ENCODE measurements around the gene YPEL3.
A peak's percentile ranks its signal among the peaks of the same experiment; 100 is the strongest.

The YPEL3 gene

GRCh38 chr16:30068750-30069610 lies 27.0 kb downstream of the YPEL3 start:
- no peak for DNase-seq (ENCODE audit: low read depth)

- DNase-seq (ENCODE audit: low read depth), result no peak
Measured at GRCh38 chr16:30068333-30068732, 27.7 kb downstream of the YPEL3 start.

GRCh38 chr16:30067584-30067916 lies 28.5 kb downstream of the YPEL3 start:
- DNase-seq (ENCODE audit: low read depth), result no peak

GRCh38 chr16:30066761-30067583 lies 29.0 kb downstream of the YPEL3 start:
- DNase-seq (ENCODE audit: low read depth), result no peak

GRCh38 chr16:30065943-30066760 lies 29.9 kb downstream of the YPEL3 start:
- DNase-seq (ENCODE audit: low read depth), result no peak

- DNase-seq (ENCODE audit: low read depth), result peak; percentile 94
Measured at GRCh38 chr16:30065102-30065942, 30.7 kb downstream of the YPEL3 start, which contains the start of gene ALDOA. TSS of gene ALDOA (plus strand) at chr16:30065760. CDS start at chr16:30066898, 1,138 bp downstream.

GRCh38 chr16:30064729-30065101 lies 31.3 kb downstream of the YPEL3 start:
- no peak for DNase-seq (ENCODE audit: low read depth)

GRCh38 chr16:30063893-30064728 lies 31.9 kb downstream of the YPEL3 start:
- peak; percentile 58 for DNase-seq (ENCODE audit: low read depth)

- no peak for DNase-seq (ENCODE audit: low read depth)
Measured at GRCh38 chr16:30063278-30063892, 32.6 kb downstream of the YPEL3 start.

- no peak for DNase-seq (ENCODE audit: low read depth)
Measured at GRCh38 chr16:30060836-30061554, 35.0 kb downstream of the YPEL3 start.

GRCh38 chr16:30060346-30060745 lies 35.7 kb downstream of the YPEL3 start:
- DNase-seq (ENCODE audit: low read depth), result no peak

- no peak for DNase-seq (ENCODE audit: low read depth)
Measured at GRCh38 chr16:30054959-30055553, 41.0 kb downstream of the YPEL3 start.

- DNase-seq (ENCODE audit: low read depth), result no peak
Measured at GRCh38 chr16:30054451-30054850, 41.6 kb downstream of the YPEL3 start.

GRCh38 chr16:30053376-30054015 lies 42.5 kb downstream of the YPEL3 start:
- no peak for DNase-seq (ENCODE audit: low read depth)

- DNase-seq (ENCODE audit: low read depth), result peak; percentile 87
Measured at GRCh38 chr16:30052671-30053372, 43.2 kb downstream of the YPEL3 start.

- no peak for DNase-seq (ENCODE audit: low read depth)
Measured at GRCh38 chr16:30051518-30051917, 44.5 kb downstream of the YPEL3 start.

- no peak for DNase-seq (ENCODE audit: low read depth)
Measured at GRCh38 chr16:30049871-30050270, 46.1 kb downstream of the YPEL3 start.

GRCh38 chr16:30046588-30046987 lies 49.4 kb downstream of the YPEL3 start:
- no peak for DNase-seq (ENCODE audit: low read depth)
